H9 (cell line): ENCODE data around the gene GOLGA8N. TPM values are rescaled to one million over a fixed set of nuclear protein-coding genes. Genes with fewer than 3 reads are reported as not detected.

Experiments
- DNase-seq: peaks from one replicate; pipeline ENCODE4 v3.0.0-alpha.2; 2017
- H2AFZ ChIP-seq: one replicate; pipeline ENCODE4 v1.6.1; 2013; ENCODE audit warnings: mild to moderate bottlenecking, low read length, control low read depth, moderate library complexity
- H2AK5ac ChIP-seq: 2 replicates; pipeline ENCODE4 v1.6.1; 2013; ENCODE audit warnings: low read length, control low read depth, mixed read lengths; ENCODE audit not compliant: insufficient read length
- H2BK120ac ChIP-seq: one replicate; pipeline ENCODE4 v1.6.1; 2013; ENCODE audit warnings: low read depth, mild to moderate bottlenecking, low read length, control low read depth, inconsistent platforms; ENCODE audit not compliant: poor library complexity, severe bottlenecking
- H2BK12ac ChIP-seq: 2 replicates; pipeline ENCODE4 v1.6.1; 2013; ENCODE audit warnings: low read length, control low read depth, mixed read lengths, low read depth; ENCODE audit not compliant: insufficient read length
- H2BK15ac ChIP-seq: 2 replicates; pipeline ENCODE4 v1.6.1; 2013; ENCODE audit warnings: low read depth, low read length, control low read depth
- H2BK20ac ChIP-seq: one replicate; pipeline ENCODE4 v1.6.1; 2013; ENCODE audit warnings: low read depth, mild to moderate bottlenecking, low read length, control low read depth, inconsistent platforms; ENCODE audit not compliant: poor library complexity, severe bottlenecking
- H2BK5ac ChIP-seq: 2 replicates; pipeline ENCODE4 v1.6.1; 2013; ENCODE audit warnings: low read length, control low read depth, mixed read lengths; ENCODE audit not compliant: insufficient read length
- H3K14ac ChIP-seq: 2 replicates; pipeline ENCODE4 v1.6.1; 2013; ENCODE audit warnings: low read length, control low read depth; ENCODE audit not compliant: insufficient read depth
- H3K18ac ChIP-seq: 2 replicates; pipeline ENCODE4 v1.6.1; 2013; ENCODE audit warnings: low read depth, mild to moderate bottlenecking, mixed read lengths, low read length, control low read depth; ENCODE audit not compliant: insufficient read length
- H3K23ac ChIP-seq: 2 replicates; pipeline ENCODE4 v1.6.1; 2013; ENCODE audit warnings: low read length, control low read depth, mixed read lengths, low read depth; ENCODE audit not compliant: insufficient read length
- H3K23me2 ChIP-seq: 2 replicates; pipeline ENCODE4 v1.6.1; 2013; ENCODE audit warnings: low read depth, mild to moderate bottlenecking, mixed read lengths, low read length, control low read depth; ENCODE audit not compliant: insufficient read length, poor library complexity, severe bottlenecking
- H3K27ac ChIP-seq: 2 replicates; pipeline ENCODE4 v1.5.1; 2013; ENCODE audit warnings: low read length, control low read depth, mixed read lengths, low read depth; ENCODE audit not compliant: insufficient read length
- H3K27me3 ChIP-seq: 2 replicates; pipeline ENCODE4 v1.6.1; 2013; ENCODE audit warnings: low read length, control low read depth, inconsistent platforms; ENCODE audit not compliant: insufficient read depth
- H3K4ac ChIP-seq: 2 replicates; pipeline ENCODE4 v1.6.1; 2013; ENCODE audit warnings: low read depth, mild to moderate bottlenecking, control low read depth, inconsistent platforms, low read length, moderate library complexity
- H3K4me1 ChIP-seq: 2 replicates; pipeline ENCODE4 v1.6.1; 2013; ENCODE audit warnings: low read length, control low read depth, inconsistent platforms; ENCODE audit not compliant: insufficient read depth
- H3K4me2 ChIP-seq: 2 replicates; pipeline ENCODE4 v1.6.1; 2013; ENCODE audit warnings: low read length, control low read depth, mixed read lengths; ENCODE audit not compliant: insufficient read length, insufficient read depth
- H3K56ac ChIP-seq: 2 replicates; pipeline ENCODE4 v1.6.1; 2013; ENCODE audit warnings: low read depth, mild to moderate bottlenecking, mixed read lengths, low read length, control low read depth; ENCODE audit not compliant: insufficient read length
- H3K79me1 ChIP-seq: 2 replicates; pipeline ENCODE4 v1.6.1; 2013; ENCODE audit warnings: low read depth, mild to moderate bottlenecking, moderate library complexity, low read length, control low read depth, inconsistent platforms; ENCODE audit not compliant: insufficient read depth, poor library complexity, severe bottlenecking
- H3K79me2 ChIP-seq: 2 replicates; pipeline ENCODE4 v1.6.1; 2013; ENCODE audit warnings: low read length, control low read depth, inconsistent platforms; ENCODE audit not compliant: insufficient read depth
- H3K9ac ChIP-seq: 2 replicates; pipeline ENCODE4 v1.6.1; 2013; ENCODE audit warnings: low read length, control low read depth, mixed read lengths; ENCODE audit not compliant: insufficient read length; ENCODE audit errors: extremely low read depth
- H3K9me3 ChIP-seq: one replicate; pipeline ENCODE4 v1.6.1; 2013; ENCODE audit warnings: low read depth, low read length, inconsistent platforms; ENCODE audit not compliant: control insufficient read depth
- H3T11ph ChIP-seq: one replicate; pipeline ENCODE4 v1.6.1; 2013; ENCODE audit warnings: mild to moderate bottlenecking, low read length, control low read depth, inconsistent platforms
- H4K20me1 ChIP-seq: one replicate; pipeline ENCODE4 v1.6.1; 2013; ENCODE audit not compliant: control insufficient read depth, insufficient read length, insufficient read depth
- H4K5ac ChIP-seq: 2 replicates; pipeline ENCODE4 v1.6.1; 2013; ENCODE audit warnings: low read depth, mild to moderate bottlenecking, mixed read lengths, low read length, control low read depth; ENCODE audit not compliant: insufficient read length
- H4K8ac ChIP-seq: replicated peaks from 2 replicates; pipeline ENCODE4 v1.6.1; 2013; ENCODE audit warnings: low read length, control low read depth, mixed read lengths, low read depth; ENCODE audit not compliant: insufficient read length
- H4K91ac ChIP-seq: 2 replicates; pipeline ENCODE4 v1.6.1; 2013; ENCODE audit warnings: low read depth, mild to moderate bottlenecking, moderate library complexity, mixed read lengths, low read length, control low read depth; ENCODE audit not compliant: insufficient read length
- H3K27ac Mint-ChIP-seq, 3 experiments: 2 replicates in 2 of 3; 3 replicates in 1 of 3; pipeline ENCODE4 v1.8.0; 2020 to 2021; ENCODE audit warnings: mixed read lengths in 3 of 3, mild to moderate bottlenecking in 1 of 3, moderate library complexity in 1 of 3
- H3K27me3 Mint-ChIP-seq: 2 replicates; pipeline ENCODE4 v1.8.0; 2021; ENCODE audit warnings: low read depth, mild to moderate bottlenecking, moderate library complexity, mixed read lengths
- H3K36me3 Mint-ChIP-seq, 3 experiments: 2 replicates in 2 of 3; 3 replicates in 1 of 3; pipeline ENCODE4 v1.8.0; 2020 to 2021; ENCODE audit warnings: low read depth in 3 of 3, mixed read lengths in 3 of 3; ENCODE audit not compliant: insufficient read depth in 1 of 3
- H3K4me1 Mint-ChIP-seq, 2 experiments: 2 replicates each; pipeline ENCODE4 v1.8.0; 2020; ENCODE audit warnings: mixed read lengths in 2 of 2
- H3K4me3 Mint-ChIP-seq, 2 experiments: 2 replicates in 1 of 2; 3 replicates in 1 of 2; pipeline ENCODE4 v1.8.0; 2020 to 2021; ENCODE audit warnings: mild to moderate bottlenecking in 2 of 2, mixed read lengths in 2 of 2, moderate library complexity in 1 of 2
- H3K9me3 Mint-ChIP-seq, 2 experiments: 2 replicates in 1 of 2; 3 replicates in 1 of 2; pipeline ENCODE4 v1.8.0; 2020; ENCODE audit warnings: mild to moderate bottlenecking in 2 of 2, mixed read lengths in 2 of 2, moderate library complexity in 1 of 2
- CTCF ChIP-seq: fragments of 200-600 bp; sonication (generic); conservative IDR thresholded peaks from 3 replicates; pipeline ENCODE4 v1.8.0; 2021; ENCODE audit warnings: antibody characterized with exemption, mild to moderate bottlenecking
- WGBS: extraction: QIAGEN DNeasy Blood & Tissue Kit; methylation state at CpG from one replicate; pipeline ENCODE4 v1.1.7; 2013; ENCODE audit warnings: missing lambda C conversion rate, low lambda C conversion rate, mixed read lengths; ENCODE audit not compliant: insufficient read length; ENCODE audit errors: extremely low coverage; 5-methylcytosine and 5-hydroxymethylcytosine counted together
- total RNA-seq: library from RNA; stranded (reverse); gene quantifications from 2 replicates; pipeline ENCODE4 v1.2.1, GENCODE V29; 2021

The GOLGA8N gene
- total RNA-seq, 1 experiment from 2014 or later, result 0.50 TPM

- Mint-ChIP-seq H3K4me3 (no peak overlapping the region), H3K36me3 (peaks cover 27 to 51% (median 48%) of the 10 kb centered on the region in 3 experiments), H3K9me3 (no peaks in the 10 kb centered on the region), H3K4me1 (peaks cover 10% of the 10 kb centered on the region in 2 experiments), H3K27me3 (no peaks in the 10 kb centered on the region; the same call in 1 of the 2 replicates), H3K27ac (no peak overlapping the region)
- Histone ChIP-seq H2BK15ac (no peak overlapping the region), H3K27me3 (no peaks in the 10 kb centered on the region), H3K9ac (no peak overlapping the region), H2AK5ac (no peak overlapping the region), H3T11ph (no peak overlapping the region), H3K4me1 (peaks cover 1% of the 10 kb centered on the region; the same call in 1 of the 2 replicates), H4K20me1 (no peaks in the 10 kb centered on the region), H2BK120ac (no peak overlapping the region), H2AFZ (no peak overlapping the region), H2BK12ac (no peak overlapping the region), H3K79me1 (no peaks in the 10 kb centered on the region), H3K79me2 (no peaks in the 10 kb centered on the region), H3K4ac (no peak overlapping the region), H3K14ac (no peak overlapping the region), H3K4me2 (no peak overlapping the region), H3K18ac (no peak overlapping the region), H3K56ac (no peak overlapping the region), H3K9me3 (no peaks in the 10 kb centered on the region), H4K91ac (no peak overlapping the region), H3K27ac (no peak overlapping the region), H4K5ac (no peak overlapping the region), H4K8ac (no peak overlapping the region), H2BK20ac (no peak overlapping the region), H3K23ac (no peak overlapping the region), H3K23me2 (no peaks in the 10 kb centered on the region), H2BK5ac (no peak overlapping the region)
- TF ChIP-seq CTCF, result no peak
- DNase-seq, result no peak
- WGBS, result no CpG with 5 or more reads among the region's 1 CpG
These were observed 44.4 kb downstream of the GOLGA8N start for GRCh38 chr15:32637704-32638103.
